NCI-H2196 treated with DMSO at 0.1 percent for 48 hours (cell line): ENCODE measurements around the gene RPS6KL1.
A peak's percentile ranks its signal among the peaks of the same experiment; 100 is the strongest.

ENCODE experiments used
- DNase-seq: peaks from one replicate; lab custom pipeline; 2025; ENCODE audit not compliant: unreplicated experiment; lab: John Stamatoyannopoulos, UW

RPS6KL1 gene

DNA sequence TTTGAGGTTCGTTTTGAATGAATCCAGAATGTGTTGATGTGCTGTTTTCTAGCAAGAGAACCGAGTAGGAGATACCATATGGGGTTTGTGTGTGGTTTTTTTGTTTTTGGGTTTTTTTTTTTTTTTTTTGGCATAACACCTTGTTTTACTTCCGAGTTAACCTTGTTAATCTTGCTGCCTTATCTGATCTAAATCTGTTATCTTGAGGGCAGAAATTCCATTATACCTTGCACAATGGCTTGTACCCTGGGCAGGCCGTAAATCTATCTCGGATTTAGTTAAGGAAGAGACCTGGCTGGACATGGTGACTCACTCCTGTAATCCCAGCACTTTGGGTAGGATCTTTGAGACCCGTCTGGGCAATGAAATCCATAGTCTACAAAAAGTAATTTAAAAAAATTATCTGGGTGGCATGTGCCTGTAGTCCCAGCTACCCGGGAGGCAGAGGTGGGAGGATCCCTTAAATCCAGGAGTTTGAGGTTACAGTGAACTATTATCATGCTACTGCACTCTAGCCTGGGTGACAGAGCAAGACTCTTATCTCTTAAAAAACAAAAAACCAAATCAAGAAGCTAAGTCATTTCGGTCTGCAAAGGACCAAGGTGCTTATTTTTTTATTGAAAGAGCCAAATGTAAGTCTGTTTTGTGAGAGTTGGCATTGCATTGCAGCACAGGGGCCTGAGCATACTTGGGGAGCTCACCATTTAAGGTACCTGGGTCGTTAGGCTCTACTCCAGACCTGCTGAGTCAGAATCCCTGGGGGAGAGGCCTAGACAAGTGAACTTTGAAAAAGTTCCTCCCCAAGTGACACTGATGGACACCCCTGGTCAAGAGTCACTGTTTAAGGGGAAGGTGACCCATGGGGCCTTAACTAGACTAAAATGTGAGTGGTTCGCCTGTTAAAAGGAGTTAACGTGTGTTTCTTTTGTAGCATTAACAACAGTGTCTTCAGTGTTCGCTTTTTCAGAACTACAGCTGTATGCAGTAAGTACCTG is 34.6 kb downstream of the RPS6KL1 start:
- no peak for DNase-seq

DNA sequence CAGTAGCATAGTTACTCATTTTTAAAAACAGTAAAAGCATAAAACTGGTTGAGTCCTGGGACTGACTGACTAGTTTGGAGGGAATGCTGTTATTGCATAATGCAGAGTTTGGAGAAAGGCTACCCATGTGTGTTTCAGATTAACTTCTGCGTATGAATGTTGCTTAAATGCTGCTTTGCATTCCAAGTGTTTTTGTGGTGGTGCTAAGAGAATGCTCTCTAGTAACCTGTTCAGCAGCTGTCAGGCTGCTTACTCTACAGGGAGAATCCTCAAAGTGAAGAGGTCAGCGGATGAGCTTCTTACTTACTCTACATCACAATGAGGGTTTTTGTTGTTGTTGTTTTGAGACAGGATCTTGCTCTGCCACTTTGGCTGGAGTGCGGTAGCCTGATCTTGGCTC is 37.1 kb downstream of the RPS6KL1 start:
- no peak for DNase-seq

DNA sequence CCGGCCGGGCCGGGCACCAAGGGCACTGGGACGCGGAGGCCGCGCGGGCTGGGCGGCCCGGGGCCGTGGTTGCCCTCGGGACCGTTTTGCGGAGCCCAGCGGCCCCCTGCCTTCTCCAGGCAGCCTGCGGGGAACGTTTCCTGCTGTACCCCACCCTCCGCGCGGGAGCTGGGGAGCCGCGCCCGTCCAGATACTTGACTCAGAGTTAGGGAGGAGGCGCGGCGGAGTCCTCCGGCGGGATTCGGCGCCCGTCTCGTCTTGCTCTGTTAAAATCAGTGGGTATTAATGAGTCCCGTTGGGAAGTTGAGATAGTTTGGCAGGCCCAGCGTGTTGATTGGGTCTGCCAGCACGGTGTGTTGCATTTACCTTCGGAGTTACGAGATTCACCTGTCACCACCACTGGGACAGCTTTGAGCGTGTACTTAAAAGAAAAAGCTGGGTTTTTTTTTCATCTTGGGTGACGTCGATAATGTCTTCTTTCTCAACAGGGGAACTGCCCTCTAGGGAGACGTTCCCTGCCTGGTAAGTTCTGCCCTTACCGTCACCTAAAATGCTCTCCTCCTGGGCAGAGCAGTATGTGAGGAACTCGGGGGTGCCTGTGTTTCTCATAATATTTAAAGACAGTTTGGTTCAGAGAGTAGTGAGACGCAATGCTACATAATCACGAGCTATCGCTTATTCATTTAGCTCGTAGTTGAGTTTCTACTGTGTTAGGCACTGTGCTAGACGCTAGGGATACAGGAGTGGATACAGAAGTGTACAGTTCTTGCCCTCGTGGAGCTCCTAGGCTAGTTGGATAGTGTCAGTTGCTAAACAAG is 40.7 kb downstream of the RPS6KL1 start:
- no peak for DNase-seq

DNA sequence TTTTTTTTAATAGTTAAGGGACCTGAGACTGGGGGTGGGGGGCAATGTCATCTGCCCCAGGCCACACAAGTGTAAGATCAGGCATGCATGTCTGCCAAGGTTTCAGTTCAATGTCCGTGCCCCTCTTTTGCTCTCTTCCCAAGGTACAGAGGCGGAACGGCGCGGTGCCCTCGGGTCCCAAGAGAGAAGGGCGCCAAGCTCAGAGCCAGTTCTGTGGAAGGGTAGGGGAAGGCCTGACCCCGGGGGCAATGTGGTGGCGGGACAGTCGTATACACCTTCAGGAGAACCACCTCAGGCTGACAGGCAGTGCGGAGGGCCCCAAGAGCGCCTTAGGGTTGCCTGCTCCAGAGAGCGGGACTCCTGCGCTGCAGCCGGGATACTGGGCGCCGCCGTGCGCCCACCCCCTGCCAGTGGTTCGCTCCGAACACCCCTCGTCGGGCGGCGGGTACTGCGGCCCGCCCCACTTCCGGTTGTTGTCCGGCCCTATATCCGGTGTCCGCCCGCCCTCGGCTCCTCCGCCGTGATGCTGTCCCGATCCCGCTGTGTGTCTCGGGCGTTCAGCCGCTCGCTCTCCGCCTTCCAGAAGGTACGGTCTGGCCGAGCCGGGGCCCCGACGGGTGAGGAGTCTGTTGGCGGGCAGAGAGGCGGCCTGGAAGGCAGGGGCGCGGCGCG is 41.5 kb downstream of the RPS6KL1 start, which contains the start of gene DLST:
Gene DLST, plus strand, starts transcription at position 486 of the 672 bp plus-strand sequence. Its CDS starts 38 bp downstream, at position 524.
- peak; percentile 70 for DNase-seq

DNA sequence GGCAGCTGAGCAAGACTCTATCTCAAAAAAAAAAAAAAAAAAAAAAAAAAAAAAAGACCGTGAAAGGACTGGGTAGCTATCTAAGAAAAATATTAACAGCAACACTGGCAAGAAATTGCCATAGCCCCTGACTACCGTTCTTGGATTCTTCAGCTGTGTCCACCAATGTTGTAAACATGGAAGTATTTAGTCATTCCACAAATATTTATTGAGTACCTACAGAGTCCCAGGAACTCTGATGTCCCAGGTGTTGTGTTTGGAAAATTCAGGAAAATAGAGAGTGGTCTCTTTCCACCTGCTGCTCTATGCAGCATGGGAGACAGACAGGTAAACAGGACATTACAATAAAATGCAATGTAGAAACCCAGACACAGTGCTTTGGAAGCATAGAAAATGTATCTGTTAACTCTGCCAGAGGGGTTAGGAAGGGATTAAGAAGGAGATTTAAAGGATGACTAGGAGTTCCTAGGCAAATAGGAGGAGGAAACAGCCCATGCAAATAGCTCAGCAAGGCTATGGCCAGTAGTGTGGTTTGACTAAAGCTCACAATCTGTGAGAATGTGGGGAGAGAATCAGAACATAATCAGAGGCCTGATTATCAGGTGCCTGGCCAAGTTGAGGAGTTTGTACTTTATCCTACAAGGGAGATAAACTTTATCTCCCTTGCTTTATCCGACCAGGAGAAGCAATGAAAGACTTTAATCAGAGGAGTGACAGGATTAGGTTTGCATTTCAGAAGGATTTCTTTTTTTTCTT is 43.5 kb downstream of the RPS6KL1 start:
- DNase-seq = no peak

DNA sequence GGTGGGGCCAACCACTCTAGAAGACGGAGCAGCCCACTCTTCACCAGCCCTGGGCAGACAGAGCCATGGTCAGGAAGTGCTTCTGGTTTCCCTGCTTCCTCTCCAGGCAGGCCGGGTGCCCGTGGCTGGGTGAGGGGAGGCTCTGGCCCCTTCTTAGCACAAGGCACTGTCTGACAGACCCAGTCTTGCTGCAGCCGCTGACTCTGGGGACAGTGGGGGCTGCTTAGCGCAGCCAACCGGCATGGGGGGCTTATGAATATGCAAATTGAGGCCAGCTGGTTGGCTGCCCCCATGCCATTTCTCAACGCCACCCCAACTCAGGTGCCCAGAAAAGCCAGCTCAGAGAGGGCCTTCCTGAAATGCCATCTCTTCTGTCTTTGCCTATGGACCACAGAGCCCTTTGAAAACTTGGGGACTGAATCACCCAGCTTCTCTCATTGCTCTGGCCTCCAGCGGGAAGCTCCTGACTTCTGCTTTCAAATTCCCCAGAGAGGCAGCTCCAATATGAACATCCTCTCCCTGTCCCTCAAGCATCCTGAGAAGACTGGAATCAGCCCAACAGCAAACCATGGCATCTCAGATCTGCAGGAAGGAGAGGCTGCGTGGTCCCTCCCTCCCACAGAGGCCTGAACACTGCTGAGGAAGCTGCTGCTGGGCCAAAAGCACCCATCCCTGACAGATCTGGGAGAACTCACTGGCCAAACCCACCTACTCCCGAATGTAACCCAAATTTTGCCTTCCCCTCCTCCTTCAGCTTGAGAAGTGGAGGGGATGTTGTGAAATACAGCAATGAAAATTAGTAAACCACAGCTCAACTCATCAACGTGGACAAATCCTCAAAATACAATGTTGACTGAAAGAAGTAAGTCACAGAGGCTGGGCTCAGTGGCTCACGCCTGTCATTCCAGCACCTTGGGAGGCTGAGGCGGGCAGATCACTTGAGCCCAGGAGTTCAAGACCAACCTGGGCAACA is 46.8 kb downstream of the RPS6KL1 start, which contains the start of gene PROX2:
Gene PROX2, minus strand, starts transcription at position 205 of the 973 bp plus-strand sequence. CDS start 12,311 bp downstream, outside the sequence.
- no peak for DNase-seq

DNA sequence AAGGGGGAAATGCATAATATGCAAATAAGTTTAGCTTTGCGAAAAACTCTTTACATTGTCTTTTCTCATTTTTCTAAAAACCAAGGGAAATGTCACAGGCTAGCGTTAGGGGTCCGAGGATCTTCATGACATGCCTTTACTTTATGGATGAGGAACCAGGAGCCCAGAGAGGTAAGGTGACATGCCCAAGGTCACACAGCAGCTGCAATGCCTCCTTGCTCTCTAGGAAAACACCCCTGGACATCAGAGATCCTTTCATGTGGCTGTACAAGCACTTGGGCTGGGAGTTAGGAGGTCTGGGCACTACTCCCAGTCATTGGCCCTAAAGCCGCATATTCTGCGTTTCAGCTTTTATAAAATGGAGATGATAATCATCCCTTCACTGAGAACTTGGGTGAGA is 47.9 kb downstream of the RPS6KL1 start:
- no peak for DNase-seq

DNA sequence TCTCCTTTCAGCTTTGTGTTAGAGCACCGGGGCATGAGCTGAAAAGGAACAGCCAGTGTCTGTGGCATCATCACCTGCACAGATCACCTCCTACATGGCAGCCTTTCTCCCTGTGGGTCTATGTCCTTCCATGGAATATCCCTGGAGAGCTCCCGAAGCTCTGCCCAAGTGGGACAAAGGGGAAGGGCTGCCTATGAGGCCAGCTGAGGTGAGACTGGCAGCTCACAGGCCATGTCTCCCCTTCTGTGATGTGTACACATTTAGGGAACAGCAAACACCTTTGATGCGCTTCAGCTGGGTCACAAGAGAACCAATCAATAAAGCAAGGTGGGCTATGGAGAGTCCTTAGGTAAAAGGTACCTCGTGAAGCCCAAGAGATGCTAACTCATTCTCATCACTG is 51.2 kb downstream of the RPS6KL1 start:
- no peak for DNase-seq

DNA sequence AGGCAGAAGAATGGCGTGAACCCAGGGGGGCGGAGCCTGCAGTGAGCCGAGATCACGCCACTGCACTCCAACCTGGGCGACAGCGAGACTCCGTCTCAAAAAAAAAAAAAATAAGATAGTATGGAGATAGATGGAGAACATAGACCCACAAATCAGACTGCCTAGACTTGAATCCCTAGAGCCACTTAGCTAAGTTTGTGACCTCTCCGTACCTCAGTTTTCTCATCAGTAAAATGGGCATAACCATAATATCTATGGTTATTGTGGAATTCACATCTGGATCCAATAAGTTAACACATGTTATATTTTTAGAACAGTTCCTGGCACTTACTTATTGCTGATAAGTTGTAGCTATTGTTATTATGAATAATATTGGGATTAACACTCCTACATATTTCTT is 54.3 kb downstream of the RPS6KL1 start:
- no peak for DNase-seq

DNA sequence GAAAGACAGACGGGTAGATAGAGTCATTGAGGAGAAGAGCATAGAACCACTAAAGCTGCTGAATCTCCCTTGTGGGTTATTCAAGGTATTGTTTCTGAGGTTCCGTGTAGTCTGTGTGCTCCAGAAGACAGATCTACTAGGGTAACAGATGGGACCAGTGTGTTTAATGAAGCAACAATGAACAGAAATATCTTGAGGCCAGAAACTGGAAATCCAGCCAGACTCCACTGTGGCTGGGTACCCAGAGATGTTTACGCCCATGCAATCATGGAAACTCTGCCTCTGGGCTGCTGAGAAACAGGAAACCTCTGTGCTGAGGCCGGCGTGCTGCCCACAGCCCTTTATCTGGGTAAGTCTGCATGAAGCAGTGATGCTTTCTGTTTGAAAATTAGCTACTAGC is 55.4 kb downstream of the RPS6KL1 start:
- no peak for DNase-seq

DNA sequence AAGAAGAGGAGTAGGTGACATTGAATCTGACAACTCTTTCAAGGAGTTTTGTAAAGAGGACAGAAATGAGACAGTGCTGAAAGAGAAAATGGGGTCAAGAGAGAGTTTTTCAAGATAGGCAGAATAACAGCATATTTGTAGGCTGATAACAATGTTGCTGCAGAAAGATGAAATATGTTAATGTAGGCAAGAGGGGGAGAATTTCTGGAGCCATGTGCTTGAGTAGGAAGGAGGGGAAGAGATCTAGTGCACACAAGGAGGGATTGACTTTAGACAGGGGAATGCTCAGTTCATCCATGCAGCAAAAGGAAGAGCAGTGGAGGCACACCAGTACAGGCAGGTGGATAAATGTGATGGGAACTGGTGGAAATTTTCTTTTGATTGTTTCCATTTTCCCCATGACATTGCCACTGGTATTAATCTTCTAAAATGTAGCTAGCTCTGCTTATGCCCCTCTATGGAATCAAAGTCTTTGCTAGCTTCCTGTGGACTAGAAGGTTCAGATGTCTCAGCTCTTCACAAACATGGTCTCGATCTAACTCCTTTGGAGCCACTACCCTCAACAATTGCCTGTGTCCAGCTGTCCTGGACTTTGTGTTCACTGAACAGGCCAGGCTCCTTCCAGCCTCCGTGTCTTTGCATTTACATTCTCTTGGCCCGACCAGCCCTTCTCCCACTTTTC is 56.2 kb downstream of the RPS6KL1 start:
- DNase-seq = no peak

DNA sequence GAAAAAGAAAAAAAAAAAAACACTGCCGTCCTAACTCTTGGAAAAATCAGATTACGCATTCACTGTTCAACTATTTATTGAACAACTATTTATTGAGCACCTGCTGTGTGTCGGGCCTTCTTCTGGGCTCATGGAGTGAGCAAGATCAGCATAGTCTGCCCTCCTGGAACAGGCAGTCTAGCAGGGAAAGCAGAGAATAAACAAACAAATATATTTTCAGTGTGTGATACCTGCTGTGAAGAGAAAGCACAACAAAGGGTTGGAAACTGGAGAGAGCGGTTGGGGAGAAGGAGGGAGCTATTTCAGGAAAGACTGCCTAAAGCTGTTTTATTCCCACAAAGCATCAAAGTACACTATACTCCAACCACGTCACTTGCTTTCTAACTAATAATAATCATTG is 57.9 kb downstream of the RPS6KL1 start:
- no peak for DNase-seq

DNA sequence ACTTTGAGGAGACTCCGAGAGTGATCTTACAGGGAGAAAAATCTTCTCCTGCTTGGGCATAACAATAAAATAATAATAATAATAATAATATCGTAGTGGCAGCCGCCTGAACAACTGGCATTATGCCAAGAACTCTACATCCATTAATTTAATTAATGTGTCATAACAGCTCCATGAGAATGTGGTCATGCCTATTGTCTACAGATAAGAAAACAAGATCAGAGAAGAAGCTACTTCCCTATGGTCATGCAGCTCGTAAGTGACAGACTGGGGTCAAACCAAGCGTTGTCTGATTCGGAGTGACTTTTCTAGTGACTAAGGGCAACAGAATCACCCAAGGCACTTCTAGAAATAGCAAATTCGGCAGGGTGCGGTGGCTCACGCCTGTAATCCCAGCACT is 58.9 kb downstream of the RPS6KL1 start:
- no peak for DNase-seq

DNA sequence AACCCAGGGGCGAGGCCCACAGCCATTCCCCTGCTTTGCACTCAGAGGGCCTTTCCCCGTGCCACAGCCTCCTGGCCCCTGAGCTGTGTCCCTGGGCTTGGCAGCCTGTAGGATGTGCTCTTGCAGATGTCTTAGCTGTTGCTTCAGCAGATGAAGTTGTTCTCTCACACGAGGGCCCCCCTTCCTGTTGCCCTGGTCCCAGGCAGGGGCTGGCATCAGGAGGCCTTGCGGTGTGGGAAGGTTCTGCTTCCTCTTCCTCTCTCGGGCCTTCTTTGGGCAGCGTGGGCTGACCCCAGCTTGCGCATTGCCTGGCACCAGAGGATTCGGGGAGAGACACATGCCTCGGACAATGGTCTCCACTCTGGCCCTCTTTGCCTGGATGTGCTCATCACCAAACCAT is 59.8 kb downstream of the RPS6KL1 start:
- DNase-seq = no peak

DNA sequence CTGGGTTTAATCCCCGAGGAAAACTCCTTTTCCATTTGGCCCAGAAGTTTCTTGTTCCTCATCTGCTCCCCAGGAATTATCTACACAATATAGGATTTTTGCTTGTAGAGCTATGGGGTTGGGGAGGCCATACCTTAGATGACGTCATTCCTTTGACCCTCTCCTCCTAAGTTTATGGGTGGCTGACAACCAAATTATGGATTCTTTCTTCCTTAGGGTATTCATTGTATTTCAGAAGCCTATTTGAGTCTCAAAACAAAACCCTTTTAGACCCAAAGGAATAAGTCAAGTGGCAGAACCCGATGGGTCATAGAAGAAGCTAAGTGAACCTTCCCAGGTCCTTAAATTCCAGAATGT is 61.3 kb downstream of the RPS6KL1 start:
- no peak for DNase-seq

DNA sequence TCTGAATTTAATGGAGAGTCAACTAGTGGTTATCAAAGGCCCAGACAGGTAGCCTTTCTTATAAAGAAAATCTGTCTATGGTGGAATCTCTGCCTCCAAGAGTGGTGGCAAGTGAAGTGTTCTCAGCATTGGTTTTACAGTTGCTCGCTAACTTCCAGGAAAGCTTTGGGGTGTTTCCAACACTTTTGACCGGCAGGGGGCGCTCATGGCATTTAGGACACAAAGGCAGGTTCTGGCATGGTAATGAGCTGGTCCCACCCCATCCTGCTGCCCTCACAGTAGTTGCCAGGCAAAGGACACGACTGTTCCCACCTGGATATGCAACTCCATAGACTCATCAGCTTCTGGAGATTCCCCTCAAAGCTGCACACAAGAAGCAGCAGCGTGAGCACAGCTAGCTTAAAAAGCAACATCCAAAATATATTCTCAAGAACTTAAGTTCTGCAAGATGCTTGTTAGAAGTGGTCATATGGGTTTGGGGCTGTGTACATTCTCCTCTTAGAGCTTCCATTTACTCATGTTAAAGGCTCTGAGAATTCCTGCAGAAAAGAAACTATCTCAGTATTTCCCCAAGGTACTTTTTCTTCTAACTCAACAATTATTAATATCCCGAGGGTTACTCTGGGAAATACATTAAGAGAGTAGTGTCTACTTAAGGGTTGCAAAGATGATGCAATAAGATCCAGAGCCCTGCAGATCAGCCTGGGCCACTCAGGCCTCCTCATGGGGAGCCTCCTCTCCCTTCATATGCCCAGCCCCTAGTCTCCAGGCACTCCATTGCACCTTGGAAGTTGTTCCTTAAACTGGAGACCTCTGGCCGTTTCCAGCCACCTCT is 61.9 kb downstream of the RPS6KL1 start:
- peak; percentile 62 for DNase-seq

DNA sequence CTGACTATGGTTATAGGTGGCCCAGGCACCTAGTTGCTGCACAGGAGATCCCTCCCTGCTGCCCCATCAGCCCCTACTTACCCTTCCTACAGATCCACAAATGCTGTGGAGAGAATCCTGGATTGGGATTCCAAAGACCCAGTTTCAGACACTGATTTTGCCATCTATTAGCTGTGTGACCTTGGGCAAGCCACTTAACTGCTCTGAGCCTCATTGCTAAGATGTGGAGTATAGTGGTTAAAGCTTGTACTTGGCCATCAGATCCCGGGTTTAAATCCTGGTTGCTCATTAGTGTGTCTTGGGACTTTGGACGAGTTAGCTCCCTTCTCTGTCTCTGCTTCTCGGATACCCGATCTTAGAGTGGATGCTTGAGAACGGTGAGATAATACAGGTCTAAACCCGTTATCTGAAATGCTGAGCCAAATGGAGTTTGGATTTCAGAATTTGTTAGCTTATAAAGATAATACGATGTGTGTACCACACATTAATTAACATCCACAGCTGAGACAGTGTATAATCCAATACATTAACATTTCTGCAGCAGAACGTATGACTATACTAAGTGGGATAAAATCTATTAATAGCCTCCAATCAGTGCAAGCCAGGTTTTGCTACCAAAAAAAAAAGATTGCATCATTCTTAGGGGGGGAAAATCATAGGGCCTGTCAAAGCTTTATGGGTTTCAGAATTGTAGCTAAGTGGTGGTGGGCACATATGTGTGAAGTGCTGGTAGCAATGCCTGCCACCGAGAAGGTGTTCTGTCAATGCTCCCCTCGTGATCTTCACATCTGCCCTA is 63.1 kb downstream of the RPS6KL1 start:
- DNase-seq = no peak
